ENCODE measurements around the gene STAT6.

STAT6 gene

GRCh38 chr12:57154076-57154475, 42.9 kb upstream of the STAT6 start:
- no peaks in the 10 kb centered on the region for H3F3A ChIP-seq (ENCODE audit: low read depth)
- H3K4me3 ChIP-seq (ENCODE audit: low read length, poor library complexity, severe bottlenecking) = no peak overlapping the region
- H3K9me3 ChIP-seq (ENCODE audit: insufficient read depth, low read depth, low read length) = no peaks in the 10 kb centered on the region
- no peaks in the 10 kb centered on the region for H3K9me2 ChIP-seq (replicated peaks; ENCODE audit: low read depth, low read length)
- H3K4me2 ChIP-seq (ENCODE audit: low read depth, low read length, poor library complexity, severe bottlenecking) = no peak overlapping the region
- TF ChIP-seq CTCF (conservative IDR thresholded peaks at IDR 0.05; ENCODE audit: low read length) = no peak
- TF ChIP-seq EZH2phosphoT487 (IDR thresholded peaks at IDR 0.05; ENCODE audit: borderline replicate concordance) = no peak
- no peaks in the 10 kb centered on the region for H3K79me2 ChIP-seq (ENCODE audit: insufficient read depth, low read length)
- no peak overlapping the region for H3K9ac ChIP-seq (ENCODE audit: low read depth, low read length, poor library complexity, severe bottlenecking)
- no peak overlapping the region for H2AFZ ChIP-seq (ENCODE audit: low read length)
- H3K4me1 ChIP-seq (ENCODE audit: insufficient read depth, low read length, poor library complexity, severe bottlenecking) = peaks cover 15% of the 10 kb centered on the region
- H3K27me3 ChIP-seq (ENCODE audit: insufficient read depth, low read length, poor library complexity, severe bottlenecking) = no peaks in the 10 kb centered on the region
- H4K20me1 ChIP-seq (ENCODE audit: insufficient read depth, low read length, poor library complexity, severe bottlenecking) = no peaks in the 10 kb centered on the region
- H3K36me3 ChIP-seq (ENCODE audit: insufficient read depth, low read length) = no peaks in the 10 kb centered on the region

DNA sequence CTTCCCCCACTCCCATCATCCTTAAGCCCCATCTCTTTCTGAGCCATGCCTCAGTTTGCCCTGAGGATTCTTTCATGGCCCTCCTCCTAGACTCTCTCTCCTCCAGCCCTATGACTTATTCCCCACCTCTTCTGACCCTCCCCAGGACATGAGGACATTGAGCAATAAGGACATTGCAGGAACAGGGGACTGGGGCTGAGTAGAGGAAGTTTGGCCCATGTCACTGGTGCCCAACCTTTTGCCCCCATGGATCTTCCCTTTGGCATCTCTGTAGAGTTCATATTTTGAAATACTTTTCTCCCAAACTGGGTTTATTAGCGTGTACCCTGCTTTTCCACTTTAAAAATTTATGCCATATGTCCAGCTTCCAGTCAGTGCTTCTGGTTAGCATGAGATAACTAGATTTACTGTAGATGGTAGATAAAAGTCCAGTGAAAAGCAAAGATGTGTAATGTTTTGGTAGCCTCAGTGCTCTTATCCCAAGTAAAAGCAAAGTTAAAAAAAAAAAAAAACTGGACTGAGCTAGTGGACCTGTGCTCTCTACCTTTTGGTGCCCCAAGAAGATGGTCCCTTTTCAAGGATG, 42.3 kb upstream of the STAT6 start:
- H3K79me2 ChIP-seq (ENCODE audit: insufficient read depth, low read length) = no peaks in the 10 kb centered on the region
- no peaks in the 10 kb centered on the region for H3K9me3 ChIP-seq (ENCODE audit: insufficient read depth, low read depth, low read length)
- no peak overlapping the region for H3K9ac ChIP-seq (ENCODE audit: low read depth, low read length, poor library complexity, severe bottlenecking)
- H3K9me2 ChIP-seq (replicated peaks; ENCODE audit: low read depth, low read length) = no peaks in the 10 kb centered on the region
- no peaks in the 10 kb centered on the region for H3F3A ChIP-seq (ENCODE audit: low read depth)
- no peaks in the 10 kb centered on the region for H3K36me3 ChIP-seq (ENCODE audit: insufficient read depth, low read length)
- H3K4me3 ChIP-seq (ENCODE audit: low read length, poor library complexity, severe bottlenecking) = no peak overlapping the region
- no peaks in the 10 kb centered on the region for H3K27me3 ChIP-seq (ENCODE audit: insufficient read depth, low read length, poor library complexity, severe bottlenecking)
- no peak overlapping the region for H2AFZ ChIP-seq (ENCODE audit: low read length)
- H3K4me1 ChIP-seq (ENCODE audit: insufficient read depth, low read length, poor library complexity, severe bottlenecking) = peaks cover 10% of the 10 kb centered on the region
- TF ChIP-seq EZH2phosphoT487 (IDR thresholded peaks at IDR 0.05; ENCODE audit: borderline replicate concordance) (no peak), CTCF (conservative IDR thresholded peaks at IDR 0.05; ENCODE audit: low read length) (no peak)
- no peaks in the 10 kb centered on the region for H4K20me1 ChIP-seq (ENCODE audit: insufficient read depth, low read length, poor library complexity, severe bottlenecking)
- no peak overlapping the region for H3K4me2 ChIP-seq (ENCODE audit: low read depth, low read length, poor library complexity, severe bottlenecking)

- no peaks in the 10 kb centered on the region for H4K20me1 ChIP-seq (ENCODE audit: insufficient read depth, low read length, poor library complexity, severe bottlenecking)
- no peak overlapping the region for H3K9ac ChIP-seq (ENCODE audit: low read depth, low read length, poor library complexity, severe bottlenecking)
- no peaks in the 10 kb centered on the region for H3K79me2 ChIP-seq (ENCODE audit: insufficient read depth, low read length)
- H3K27me3 ChIP-seq (ENCODE audit: insufficient read depth, low read length, poor library complexity, severe bottlenecking) = no peaks in the 10 kb centered on the region
- H3K4me2 ChIP-seq (ENCODE audit: low read depth, low read length, poor library complexity, severe bottlenecking) = no peak overlapping the region
- H3F3A ChIP-seq (ENCODE audit: low read depth) = no peaks in the 10 kb centered on the region
- H3K36me3 ChIP-seq (ENCODE audit: insufficient read depth, low read length) = no peaks in the 10 kb centered on the region
- no peaks in the 10 kb centered on the region for H3K9me2 ChIP-seq (replicated peaks; ENCODE audit: low read depth, low read length)
- H3K4me3 ChIP-seq (ENCODE audit: low read length, poor library complexity, severe bottlenecking) = no peak overlapping the region
- H3K4me1 ChIP-seq (ENCODE audit: insufficient read depth, low read length, poor library complexity, severe bottlenecking) = peaks cover 5% of the 10 kb centered on the region
- no peak overlapping the region for H2AFZ ChIP-seq (ENCODE audit: low read length)
- H3K9me3 ChIP-seq (ENCODE audit: insufficient read depth, low read depth, low read length) = no peaks in the 10 kb centered on the region
- TF ChIP-seq CTCF (conservative IDR thresholded peaks at IDR 0.05; ENCODE audit: low read length) = no peak
- TF ChIP-seq EZH2phosphoT487 (IDR thresholded peaks at IDR 0.05; ENCODE audit: borderline replicate concordance) = no peak
These were observed 41.5 kb upstream of the STAT6 start for GRCh38 chr12:57152639-57153038.
